ENCODE results near the gene ZNF575.
A peak's percentile ranks its signal among the peaks of the same experiment; 100 is the strongest.
"Not testable (repeated sequence)": the region's sequence is repeated elsewhere in the genome, so short reads cannot be mapped to it uniquely, and the experiment has no call there.

Gene ZNF575

GRCh38 chr19:43511324-43511723 lies 21.7 kb upstream of the ZNF575 start:
- DNase-seq = no peak

- DNase-seq = not testable (repeated sequence)
These were observed 20.6 kb upstream of the ZNF575 start for GRCh38 chr19:43512399-43512798.

- no peak for DNase-seq
These were observed 14.9 kb upstream of the ZNF575 start for GRCh38 chr19:43518051-43518450.

- peak; percentile 76 to 80 for DNase-seq
These were observed 13.4 kb upstream of the ZNF575 start for GRCh38 chr19:43519436-43520088.

GRCh38 chr19:43522929-43523328 lies 10.1 kb upstream of the ZNF575 start:
- DNase-seq = no peak

- not testable (repeated sequence) for DNase-seq
These were observed 9.3 kb upstream of the ZNF575 start for GRCh38 chr19:43523696-43524095.

GRCh38 chr19:43524922-43525835 lies 7.8 kb upstream of the ZNF575 start:
- DNase-seq = peak; percentile 22 to 29

GRCh38 chr19:43525836-43526771 lies 6.9 kb upstream of the ZNF575 start:
- peak in 1 of 2 experiments; percentile 34 for DNase-seq

- DNase-seq = peak; percentile 57 to 78
These were observed 5.8 kb upstream of the ZNF575 start, which contains the start of gene ETHE1 for GRCh38 chr19:43526884-43527859. Gene ETHE1 (minus strand): TSS chr19:43527201. CDS start chr19:43527177, 24 bp downstream.

GRCh38 chr19:43527860-43528622 lies 4.9 kb upstream of the ZNF575 start:
- no peak for DNase-seq

GRCh38 chr19:43532571-43532961 lies 422 bp upstream of the ZNF575 start:
- no peak for DNase-seq

GRCh38 chr19:43533546-43534304 lies 737 bp downstream of the ZNF575 start:
- DNase-seq = peak; percentile 87 to 94

GRCh38 chr19:43534305-43534815 lies 1.4 kb downstream of the ZNF575 start:
- DNase-seq = no peak

GRCh38 chr19:43534816-43535761 lies 2.1 kb downstream of the ZNF575 start:
- peak; percentile 16 to 33 for DNase-seq

GRCh38 chr19:43538922-43539321 lies 5.9 kb downstream of the ZNF575 start:
- no peak for DNase-seq

- no peak for DNase-seq
These were observed 7.4 kb downstream of the ZNF575 start for GRCh38 chr19:43540381-43540780.

- DNase-seq = no peak
These were observed 9.1 kb downstream of the ZNF575 start for GRCh38 chr19:43541920-43542650.

GRCh38 chr19:43544077-43544476 lies 11.1 kb downstream of the ZNF575 start:
- DNase-seq = no peak
